ENCODE measurements around the gene GAS6.

DNA sequence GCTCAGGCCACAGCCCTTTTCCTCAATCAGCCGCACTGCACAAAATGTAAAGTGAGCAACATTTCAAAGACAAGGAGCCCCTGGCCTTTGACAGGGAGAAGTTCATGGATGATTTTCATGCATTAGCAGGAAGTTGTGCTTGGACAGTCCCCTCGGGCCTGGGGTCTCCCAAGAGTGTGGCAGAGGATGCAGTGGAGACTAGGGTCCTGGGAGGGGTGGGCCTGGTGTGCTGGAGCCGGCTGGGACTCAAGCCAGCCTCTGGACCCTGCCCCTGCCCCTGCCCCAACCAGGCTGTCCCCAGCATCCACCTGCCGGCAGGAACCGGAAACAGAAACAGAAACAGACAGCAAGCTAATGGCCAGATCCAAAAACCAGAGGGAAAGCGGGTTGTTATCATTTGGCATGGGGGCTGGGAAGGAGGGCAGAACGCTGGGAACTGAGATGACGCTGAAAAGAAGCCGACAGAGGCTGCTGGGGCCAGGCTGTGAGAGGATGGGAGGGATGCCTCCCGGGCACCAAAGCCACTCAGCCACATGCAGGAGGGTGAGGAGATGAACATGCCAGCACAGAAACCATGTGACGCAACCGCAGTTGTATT, 2.3 kb downstream of the GAS6 start:
- TF ChIP-seq, protein P1, sequence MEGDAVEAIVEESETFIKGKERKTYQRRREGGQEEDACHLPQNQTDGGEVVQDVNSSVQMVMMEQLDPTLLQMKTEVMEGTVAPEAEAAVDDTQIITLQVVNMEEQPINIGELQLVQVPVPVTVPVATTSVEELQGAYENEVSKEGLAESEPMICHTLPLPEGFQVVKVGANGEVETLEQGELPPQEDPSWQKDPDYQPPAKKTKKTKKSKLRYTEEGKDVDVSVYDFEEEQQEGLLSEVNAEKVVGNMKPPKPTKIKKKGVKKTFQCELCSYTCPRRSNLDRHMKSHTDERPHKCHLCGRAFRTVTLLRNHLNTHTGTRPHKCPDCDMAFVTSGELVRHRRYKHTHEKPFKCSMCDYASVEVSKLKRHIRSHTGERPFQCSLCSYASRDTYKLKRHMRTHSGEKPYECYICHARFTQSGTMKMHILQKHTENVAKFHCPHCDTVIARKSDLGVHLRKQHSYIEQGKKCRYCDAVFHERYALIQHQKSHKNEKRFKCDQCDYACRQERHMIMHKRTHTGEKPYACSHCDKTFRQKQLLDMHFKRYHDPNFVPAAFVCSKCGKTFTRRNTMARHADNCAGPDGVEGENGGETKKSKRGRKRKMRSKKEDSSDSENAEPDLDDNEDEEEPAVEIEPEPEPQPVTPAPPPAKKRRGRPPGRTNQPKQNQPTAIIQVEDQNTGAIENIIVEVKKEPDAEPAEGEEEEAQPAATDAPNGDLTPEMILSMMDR (IDR thresholded peaks at IDR 0.05), result no peak
- no peak for TF ChIP-seq POLR2A (IDR thresholded peaks at IDR 0.05)

All from adrenal gland (tissue), 5 donors.